Glutamatergic neuron (in vitro differentiated cells): Measurements from ENCODE around the gene TMEM259. TPM values are rescaled to one million over a fixed set of nuclear protein-coding genes. Genes with fewer than 3 reads are reported as not detected.

Source experiments
- DNase-seq: peaks from one replicate; pipeline ENCODE4 v3.0.0; 2022
- H3K27ac Mint-ChIP-seq: one replicate; pipeline ENCODE4 v1.8.0; 2020; ENCODE audit warnings: mild to moderate bottlenecking, mixed read lengths, inconsistent platforms; ENCODE audit not compliant: unreplicated experiment
- H3K27me3 Mint-ChIP-seq: one replicate; pipeline ENCODE4 v1.8.0; 2020; ENCODE audit warnings: mild to moderate bottlenecking, moderate library complexity, mixed read lengths, inconsistent platforms; ENCODE audit not compliant: unreplicated experiment
- H3K36me3 Mint-ChIP-seq: one replicate; pipeline ENCODE4 v1.8.0; 2020; ENCODE audit warnings: mild to moderate bottlenecking, mixed read lengths, inconsistent platforms; ENCODE audit not compliant: unreplicated experiment
- H3K4me1 Mint-ChIP-seq: one replicate; pipeline ENCODE4 v1.8.0; 2020; ENCODE audit warnings: mild to moderate bottlenecking, low read depth, mixed read lengths, inconsistent platforms; ENCODE audit not compliant: unreplicated experiment
- H3K4me3 Mint-ChIP-seq: one replicate; pipeline ENCODE4 v1.8.0; 2020; ENCODE audit warnings: mild to moderate bottlenecking, mixed read lengths, inconsistent platforms; ENCODE audit not compliant: unreplicated experiment
- H3K9me3 Mint-ChIP-seq: one replicate; pipeline ENCODE4 v1.8.0; 2020; ENCODE audit warnings: mild to moderate bottlenecking, moderate library complexity, mixed read lengths, inconsistent platforms; ENCODE audit not compliant: unreplicated experiment
- CTCF ChIP-seq: fragments of 200-600 bp; sonication (generic); IDR thresholded peaks from one replicate; pipeline ENCODE4 v1.5.0; 2021; ENCODE audit not compliant: partially characterized antibody, unreplicated experiment
- total RNA-seq: library from RNA; stranded (reverse); fragmentation: NEBNext Ultra II Directional; extraction: Animal tissue kit (Norgen Biotek cat#: 25700); gene quantifications from one replicate; pipeline ENCODE4 v1.2.1, GENCODE V29; 2021; ENCODE audit not compliant: unreplicated experiment

The TMEM259 gene
- total RNA-seq, 1 donor from 2014 or later: 222 TPM

- no peaks in the 10 kb centered on the region for H3K27me3 Mint-ChIP-seq
- H3K4me1 Mint-ChIP-seq: peaks cover 7% of the 10 kb centered on the region
- H3K36me3 Mint-ChIP-seq: no peaks in the 10 kb centered on the region
- no peak for DNase-seq
- H3K27ac Mint-ChIP-seq: peak overlapping the region; percentile 62
- H3K9me3 Mint-ChIP-seq: no peaks in the 10 kb centered on the region
- no peak overlapping the region for H3K4me3 Mint-ChIP-seq
- no peak for TF ChIP-seq CTCF
These were observed 6.5 kb downstream of the TMEM259 start for GRCh38 chr19:1014161-1015060.

- Mint-ChIP-seq H3K9me3 (no peaks in the 10 kb centered on the region), H3K27ac (no peak overlapping the region), H3K36me3 (no peaks in the 10 kb centered on the region), H3K4me1 (peaks cover 7% of the 10 kb centered on the region), H3K27me3 (no peaks in the 10 kb centered on the region), H3K4me3 (no peak overlapping the region)
- no peak for DNase-seq
- no peak for TF ChIP-seq CTCF
These were observed 7.7 kb downstream of the TMEM259 start for GRCh38 chr19:1013218-1013617.

GRCh38 chr19:1012334-1012733 is 8.6 kb downstream of the TMEM259 start:
- Mint-ChIP-seq H3K9me3 (no peaks in the 10 kb centered on the region), H3K27ac (no peak overlapping the region), H3K36me3 (no peaks in the 10 kb centered on the region), H3K4me3 (no peak overlapping the region), H3K4me1 (peaks cover 5% of the 10 kb centered on the region), H3K27me3 (no peaks in the 10 kb centered on the region)
- peak; percentile 17 for DNase-seq
- no peak for TF ChIP-seq CTCF

GRCh38 chr19:1011831-1012333 is 9.0 kb downstream of the TMEM259 start:
- no peaks in the 10 kb centered on the region for H3K36me3 Mint-ChIP-seq
- no peaks in the 10 kb centered on the region for H3K9me3 Mint-ChIP-seq
- H3K27me3 Mint-ChIP-seq: peaks cover 1% of the 10 kb centered on the region
- H3K27ac Mint-ChIP-seq: no peak overlapping the region
- no peak for TF ChIP-seq CTCF
- peaks cover 3% of the 10 kb centered on the region for H3K4me1 Mint-ChIP-seq
- H3K4me3 Mint-ChIP-seq: no peak overlapping the region
- DNase-seq: peak; percentile 13
